NCI-H526 treated with DMSO at 0.1 percent for 48 hours (cell line): Measurements from ENCODE around the gene PHACTR2.
"Not testable (repeated sequence)": the region's sequence is repeated elsewhere in the genome, so short reads cannot be mapped to it uniquely, and the experiment has no call there.

Experiments
- DNase-seq: peaks from one replicate; lab custom pipeline; 2025; lab: John Stamatoyannopoulos, UW

Gene PHACTR2

DNA sequence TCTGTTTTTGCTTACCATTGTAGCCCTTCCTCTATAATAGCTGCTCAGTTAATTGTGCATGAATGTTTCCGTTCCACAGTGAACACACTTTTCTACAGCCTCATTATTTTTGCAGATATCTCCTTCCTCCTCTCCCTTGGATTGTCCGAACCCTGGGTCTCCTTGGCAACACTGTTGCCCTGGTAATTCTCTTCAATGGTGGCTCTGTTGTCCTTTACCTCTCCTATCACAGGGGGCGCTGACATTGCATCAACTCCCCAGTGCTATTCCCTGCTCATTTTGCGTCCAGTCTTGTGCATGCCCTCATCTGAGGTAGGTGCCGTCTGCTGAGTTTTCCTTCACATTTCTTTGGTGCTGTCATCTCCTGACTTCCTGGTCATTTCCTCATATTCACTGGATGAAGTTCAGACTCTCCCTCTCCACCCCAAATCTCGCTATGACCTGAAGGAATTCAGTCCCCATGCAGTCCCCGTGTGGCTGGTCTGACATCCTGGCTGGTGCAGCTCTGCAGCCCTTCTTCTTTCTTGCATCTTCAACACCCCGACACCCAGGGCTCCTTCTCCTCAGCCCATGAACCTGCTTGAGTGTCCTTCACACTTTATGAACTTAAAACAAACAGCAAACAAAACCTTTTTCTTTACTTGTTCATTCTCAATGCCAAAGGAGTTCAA, 21.1 kb downstream of the PHACTR2 start:
- no peak for DNase-seq

DNA sequence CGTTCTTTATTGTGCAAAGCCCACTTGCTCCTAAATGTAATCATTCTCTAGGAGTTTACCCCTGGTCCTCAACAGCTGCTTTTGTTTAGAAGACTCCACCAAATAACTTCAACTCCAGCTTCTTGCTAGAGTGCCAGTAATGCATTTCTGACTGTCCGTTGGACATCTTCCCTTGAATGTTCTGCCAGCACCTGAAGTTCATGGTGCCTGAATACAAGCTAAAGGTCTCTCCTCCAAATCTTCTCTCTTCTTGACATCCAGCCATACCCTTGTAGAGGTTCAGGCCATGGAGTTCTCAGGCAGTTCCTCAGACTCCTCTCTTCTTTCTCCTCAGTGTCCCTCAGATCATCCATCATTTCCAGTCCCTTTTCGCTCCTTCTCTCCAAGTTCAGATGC, 21.7 kb downstream of the PHACTR2 start:
- no peak for DNase-seq

DNA sequence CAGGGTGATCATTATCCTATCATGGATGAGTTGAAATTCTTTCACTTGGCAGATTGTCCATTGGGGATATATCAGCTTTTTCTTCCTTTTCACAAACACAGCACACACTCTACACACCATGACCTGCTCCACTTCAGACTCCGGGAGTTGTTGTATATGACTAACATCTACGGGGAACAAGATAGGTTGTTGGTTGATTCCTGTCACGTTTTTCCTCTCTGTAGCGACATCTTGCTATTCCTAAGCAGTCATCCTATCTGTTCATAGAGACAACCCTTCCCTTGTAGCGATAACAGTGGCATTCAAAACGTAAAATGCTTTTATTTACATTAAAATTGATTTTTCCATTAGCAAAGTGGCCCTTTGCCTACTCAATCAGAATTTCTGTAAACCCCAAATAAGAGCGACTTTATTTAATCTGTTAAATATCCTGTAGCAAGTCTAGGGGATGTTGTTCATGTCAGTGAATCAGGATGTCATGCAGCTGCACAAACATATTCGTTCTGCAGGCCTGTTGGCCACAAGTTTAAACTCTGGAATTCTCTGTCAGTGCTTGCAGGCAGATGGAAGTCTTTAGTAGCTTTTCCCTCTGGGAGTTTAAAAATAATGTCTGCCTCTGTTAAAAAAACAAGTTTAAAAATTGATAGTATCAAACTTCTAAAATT, 23.1 kb downstream of the PHACTR2 start:
- no peak for DNase-seq

DNA sequence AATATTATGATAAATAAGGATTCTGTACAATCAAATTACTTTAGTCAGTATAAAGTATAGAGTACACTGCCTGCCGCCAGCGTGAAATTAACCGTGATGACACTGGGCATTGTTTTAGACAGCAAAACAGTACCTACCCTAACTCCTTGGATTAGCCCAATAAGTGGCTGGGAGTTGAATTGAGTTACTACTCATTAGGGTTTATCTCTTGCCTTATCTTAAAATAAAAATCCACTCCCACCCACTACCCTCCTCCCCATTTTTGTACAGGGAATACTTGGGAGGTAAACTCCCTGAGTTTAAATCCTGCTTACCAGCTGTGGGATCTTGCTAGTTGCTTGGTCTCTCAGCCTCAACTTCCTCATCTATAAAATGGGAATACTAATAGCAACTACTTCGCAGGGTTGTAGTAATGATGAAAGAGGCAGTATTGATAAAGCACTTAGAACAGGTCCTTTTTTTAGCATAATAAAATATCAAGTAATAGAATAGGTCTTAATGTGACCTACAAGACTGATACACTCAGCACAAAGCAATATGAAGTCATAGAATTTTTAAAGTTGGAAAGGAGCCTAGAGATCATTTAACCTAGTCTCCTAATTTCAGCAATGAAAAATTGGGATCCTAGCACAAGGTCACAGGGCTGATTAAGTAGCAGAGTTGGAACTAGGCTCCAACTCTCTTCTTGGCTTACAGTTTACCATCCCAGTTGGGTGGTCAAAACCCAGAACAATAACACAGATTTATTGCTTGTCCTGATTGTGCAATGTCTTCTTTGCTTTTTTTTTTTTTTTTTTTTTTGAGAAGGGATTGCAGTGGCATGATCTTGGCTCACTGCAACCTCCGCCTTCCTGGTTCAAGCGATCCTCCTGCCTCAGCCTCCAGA, 23.8 kb downstream of the PHACTR2 start:
- DNase-seq = no peak

DNA sequence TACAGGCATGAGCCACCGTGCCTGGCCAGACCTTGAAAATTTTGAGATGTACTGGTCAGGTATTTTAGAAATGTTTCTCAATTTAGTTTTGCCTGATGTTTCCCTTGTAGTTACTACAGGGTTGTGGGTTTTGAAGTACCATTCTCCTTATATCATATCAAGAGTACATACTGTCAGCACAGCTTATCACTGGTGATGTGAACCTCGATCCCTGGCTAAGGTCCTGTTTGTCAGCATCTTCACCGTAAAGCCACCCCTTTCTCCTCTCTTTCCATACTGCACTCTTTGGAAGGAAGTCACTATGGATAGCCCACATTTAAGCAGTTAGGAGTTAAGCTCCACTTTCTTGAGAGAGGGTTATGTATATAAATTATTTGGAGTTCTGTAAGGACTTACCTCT, 27.8 kb downstream of the PHACTR2 start:
- DNase-seq = no peak

DNA sequence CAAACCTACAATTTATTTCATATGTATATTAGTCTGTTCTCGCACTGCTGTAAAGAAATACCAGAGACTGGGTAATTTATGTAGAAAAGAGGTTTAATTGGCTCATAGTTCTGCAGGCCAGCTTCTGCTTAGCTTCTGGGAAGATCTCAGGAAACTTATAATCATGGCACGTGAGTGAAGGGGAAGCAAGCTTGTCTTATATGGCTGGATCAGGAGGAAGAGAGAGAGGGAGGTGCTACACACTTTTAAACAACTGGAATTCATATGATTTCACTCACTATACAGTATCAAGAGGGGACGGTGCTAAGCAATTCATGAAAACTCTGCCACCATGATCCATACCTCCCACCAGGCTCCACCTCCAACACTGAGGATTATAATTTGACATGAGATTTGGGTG, 29.9 kb downstream of the PHACTR2 start:
- no peak for DNase-seq

DNA sequence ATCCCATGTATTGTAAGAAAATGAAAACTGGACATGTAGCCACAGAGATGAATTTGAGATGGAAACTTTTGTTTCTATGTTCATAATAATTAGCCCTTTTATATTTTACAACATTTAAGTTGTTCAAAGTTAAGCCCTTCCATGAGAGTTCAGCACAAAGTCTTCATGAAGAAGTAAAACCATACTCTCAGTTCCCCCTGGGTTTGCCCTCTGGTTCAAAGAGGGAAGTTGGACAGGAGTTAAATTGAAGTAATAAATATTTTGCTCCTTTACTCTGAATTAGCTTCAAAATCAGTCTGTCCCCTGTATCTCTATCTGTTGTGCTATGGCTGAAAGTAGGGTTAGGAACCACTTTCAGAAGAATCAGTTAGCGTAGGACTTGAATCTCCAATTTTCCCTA, 31.1 kb downstream of the PHACTR2 start:
- DNase-seq = no peak

DNA sequence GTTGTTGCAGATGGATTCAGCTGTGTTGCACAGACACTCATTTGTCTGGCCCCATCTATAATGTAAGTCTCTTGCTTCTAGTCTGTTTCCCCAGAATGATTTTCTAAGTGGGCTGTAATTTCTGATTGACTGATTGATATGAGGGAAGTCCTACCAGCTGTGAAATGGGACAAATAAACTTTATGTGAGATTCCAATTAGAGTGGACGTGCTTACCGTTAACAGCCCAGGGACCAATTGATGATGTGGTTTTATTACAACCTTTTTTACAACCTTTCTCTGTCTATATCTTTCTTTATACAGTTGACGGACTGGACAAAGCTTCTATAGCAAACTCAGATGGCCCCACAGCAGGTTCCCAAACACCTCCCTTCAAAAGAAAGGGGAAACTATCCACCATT, 33.9 kb downstream of the PHACTR2 start:
- DNase-seq = no peak

DNA sequence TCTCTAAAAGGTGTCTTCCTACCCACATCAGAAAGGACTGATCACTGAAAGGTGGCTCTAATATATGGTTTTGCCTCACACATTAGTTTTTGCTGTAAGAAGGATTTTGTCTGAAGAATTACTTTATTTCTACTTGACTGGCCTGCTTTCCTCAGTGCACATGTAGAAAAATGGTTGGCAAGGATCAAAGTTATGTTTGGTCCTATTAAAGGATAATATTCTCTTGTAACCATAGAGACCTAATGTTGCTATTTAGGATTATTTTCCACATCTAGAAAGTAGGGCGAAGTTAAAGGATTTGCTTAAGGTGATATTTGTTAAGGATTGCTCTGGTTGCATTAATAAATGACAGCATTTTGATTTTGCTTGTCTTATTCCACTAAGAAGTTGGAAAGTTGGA, 40.7 kb downstream of the PHACTR2 start:
- DNase-seq = no peak

DNA sequence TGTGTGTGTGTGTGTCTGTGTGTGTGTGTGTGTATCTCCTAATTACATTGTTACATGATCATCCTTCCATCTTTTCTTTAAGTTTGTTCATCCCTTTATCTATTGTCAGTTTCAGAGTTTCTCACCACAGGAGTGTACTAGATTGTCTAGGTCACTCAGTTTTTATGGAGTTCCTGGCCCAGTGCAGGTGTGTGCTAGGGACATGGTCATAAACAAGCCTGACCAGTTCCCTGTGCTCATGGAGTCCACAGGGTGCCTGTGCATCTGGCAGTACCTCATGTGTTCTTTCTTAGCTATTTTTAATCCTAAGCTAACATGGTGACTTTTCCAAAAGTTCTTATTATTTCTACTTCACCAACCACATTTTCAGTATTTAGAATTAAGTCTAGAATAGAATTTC, 43.9 kb downstream of the PHACTR2 start:
- no peak for DNase-seq

DNA sequence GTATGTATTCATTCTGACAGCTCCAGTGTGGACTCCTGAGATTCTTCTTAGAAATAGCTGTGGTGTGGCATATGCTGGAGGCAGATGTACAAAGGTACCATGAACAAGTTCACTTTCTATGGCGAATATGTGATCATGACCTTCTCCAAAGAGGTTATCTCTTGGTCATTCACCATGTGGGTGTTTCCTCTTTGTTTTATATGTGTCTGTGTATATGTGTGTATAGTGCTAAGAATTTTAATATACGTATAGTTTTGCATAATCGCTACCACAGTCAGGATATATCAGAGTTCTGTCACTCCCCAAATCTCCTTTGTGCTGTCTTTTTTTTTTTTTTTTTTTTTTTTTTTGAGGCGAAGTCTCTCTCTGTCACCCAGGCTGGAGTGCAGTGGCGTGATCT, 47.1 kb downstream of the PHACTR2 start:
- DNase-seq = no peak

DNA sequence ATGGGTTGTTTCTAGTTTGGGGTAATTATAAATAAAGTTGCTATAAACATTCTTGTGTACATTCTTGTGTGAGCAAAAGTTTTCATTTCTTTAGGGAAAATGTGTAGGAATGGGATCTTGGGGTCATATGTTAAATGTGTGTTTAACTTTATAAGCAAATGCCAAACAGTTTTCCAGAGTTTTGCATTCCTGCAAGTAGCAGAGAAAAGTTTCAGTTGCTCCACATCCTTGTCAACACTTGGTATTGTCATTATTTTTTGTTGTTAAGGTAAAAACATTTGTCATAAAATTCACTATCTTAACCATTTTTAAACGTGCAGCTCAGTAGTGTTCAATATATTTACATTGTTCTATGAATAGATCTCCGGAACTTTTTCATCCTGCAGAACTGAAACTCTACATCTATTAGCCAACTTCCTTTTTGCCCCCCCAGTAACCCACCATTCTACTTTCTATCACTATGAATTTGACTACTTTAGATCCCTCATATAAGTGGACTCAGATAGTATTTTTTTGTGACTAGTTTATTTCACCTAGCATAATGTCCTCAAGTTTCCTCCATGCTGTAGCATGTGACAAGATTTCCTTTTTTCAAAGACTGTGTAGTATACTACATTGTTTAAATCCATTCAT, 48.4 kb downstream of the PHACTR2 start:
- no peak for DNase-seq

DNA sequence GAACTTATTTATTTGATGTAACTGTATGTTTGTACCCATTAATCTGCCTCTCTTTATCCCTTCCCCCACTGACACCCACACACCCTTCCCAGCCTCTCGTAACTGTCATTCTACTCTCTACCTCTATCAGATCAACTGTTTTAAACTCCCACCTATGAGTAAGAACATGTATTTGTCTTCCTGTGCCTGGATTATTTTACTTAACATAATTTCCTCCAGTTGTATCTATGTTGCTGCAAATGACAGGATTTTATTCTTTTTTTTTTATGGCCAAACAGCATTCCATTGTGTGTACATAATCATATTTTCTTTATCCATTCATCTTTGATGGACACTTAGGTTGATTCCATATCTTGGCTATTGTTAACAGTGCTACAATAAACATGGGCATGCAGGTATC, 49.3 kb downstream of the PHACTR2 start:
- DNase-seq = no peak

DNA sequence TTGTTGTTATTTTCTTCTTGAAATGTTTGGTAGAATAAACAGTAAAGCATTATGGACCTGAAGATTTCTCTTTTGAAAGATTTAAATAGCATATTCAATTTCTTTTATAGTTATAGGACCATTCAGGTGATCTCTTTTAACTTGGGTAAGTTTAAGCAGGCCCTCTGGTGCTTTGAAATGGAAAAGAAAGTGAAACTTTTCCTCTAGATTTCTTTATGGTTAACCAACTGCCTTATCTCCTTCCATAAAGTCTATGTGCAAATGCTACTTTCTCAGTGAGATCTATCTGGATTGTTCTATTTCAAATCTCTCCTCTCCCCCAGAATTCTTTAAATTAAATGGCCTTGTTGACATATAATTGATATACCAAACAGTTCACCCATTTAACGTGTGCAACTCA, 54.0 kb downstream of the PHACTR2 start:
- no peak for DNase-seq

DNA sequence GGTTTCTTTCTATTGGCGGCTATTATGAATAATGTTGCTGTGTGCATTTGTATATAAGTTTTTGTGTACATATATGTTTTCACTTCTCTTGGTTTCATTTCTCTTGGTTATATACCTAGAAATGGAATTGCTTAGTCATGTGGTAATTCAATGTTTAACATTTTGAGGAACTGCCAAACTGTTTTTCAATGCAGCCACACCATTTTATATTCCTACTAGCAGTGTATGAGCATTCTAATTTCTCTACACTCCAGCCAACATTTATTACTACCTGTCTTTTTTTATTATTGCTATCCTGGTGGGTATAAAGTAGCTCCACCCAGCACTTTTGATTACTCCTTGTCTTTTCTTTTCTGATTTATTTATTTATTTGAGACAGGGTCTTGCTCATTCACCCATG, 54.8 kb downstream of the PHACTR2 start:
- DNase-seq = no peak

DNA sequence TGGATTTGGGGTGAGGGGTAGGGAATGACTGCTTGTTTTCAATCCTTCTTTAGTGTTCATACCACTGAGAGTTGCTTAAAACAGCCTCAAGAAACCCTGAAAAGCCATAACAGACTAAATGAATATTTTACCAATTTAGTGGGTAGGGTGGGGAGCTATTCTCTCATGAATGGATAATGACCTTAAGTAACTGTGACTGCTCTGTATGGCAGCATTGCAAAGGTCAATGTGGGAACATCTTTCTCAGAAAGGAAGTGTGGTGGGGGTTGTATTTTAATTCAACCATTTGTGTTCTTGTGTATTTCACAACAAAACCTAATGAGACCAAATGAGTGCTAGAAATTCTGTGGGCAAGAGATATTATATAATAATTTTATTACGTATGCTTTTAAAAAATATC, 55.7 kb downstream of the PHACTR2 start:
- no peak for DNase-seq

DNA sequence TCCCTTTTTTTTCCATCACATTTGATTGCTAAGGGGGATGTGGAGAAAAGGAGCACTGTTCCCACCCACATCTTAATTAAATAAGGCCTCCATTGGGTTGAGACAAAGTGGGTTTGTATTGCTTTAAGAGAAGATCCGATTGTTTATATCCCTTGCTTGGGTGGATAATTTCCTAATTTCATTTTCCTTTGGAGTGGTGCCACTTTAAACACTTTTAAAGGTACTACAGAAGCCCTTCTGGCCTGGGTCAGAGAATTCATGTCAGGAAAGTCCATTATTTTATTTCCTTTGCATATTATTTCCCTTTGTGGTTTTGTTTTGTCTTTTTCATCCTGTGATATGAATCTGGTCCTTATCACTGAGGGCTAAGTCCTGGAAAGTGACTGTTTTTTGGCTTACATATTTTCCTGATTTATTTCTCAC, 56.9 kb downstream of the PHACTR2 start:
- peak; percentile 18 for DNase-seq

DNA sequence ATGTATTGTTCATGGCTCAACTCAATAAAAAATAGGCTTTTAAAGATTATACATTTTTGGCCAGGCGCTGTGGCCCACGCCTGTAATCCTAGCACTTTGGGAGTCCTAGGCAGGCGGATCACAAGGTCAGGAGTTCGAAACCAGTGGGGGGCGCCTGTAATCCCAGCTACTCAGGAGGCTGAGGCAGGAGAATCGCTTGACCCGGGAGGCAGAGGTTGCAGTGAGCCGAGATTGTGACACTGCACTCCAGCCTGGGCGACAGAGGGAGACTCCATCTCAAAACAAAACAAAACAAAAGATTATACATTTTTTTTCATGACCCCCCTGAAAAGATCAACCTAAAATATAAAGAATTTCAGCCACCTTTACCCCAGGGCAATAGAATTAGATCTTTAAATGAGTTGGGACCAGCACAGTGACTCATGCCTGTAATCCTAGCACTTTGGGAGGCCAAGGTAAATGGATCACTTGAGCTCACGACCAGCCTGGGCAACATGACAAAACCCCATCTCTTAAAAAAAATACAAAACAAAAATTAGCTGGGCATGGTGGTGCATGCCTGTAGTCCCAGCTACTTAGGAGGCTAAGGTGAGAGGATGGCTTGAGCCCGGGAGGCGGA, 60.4 kb downstream of the PHACTR2 start:
- DNase-seq = not testable (repeated sequence)

DNA sequence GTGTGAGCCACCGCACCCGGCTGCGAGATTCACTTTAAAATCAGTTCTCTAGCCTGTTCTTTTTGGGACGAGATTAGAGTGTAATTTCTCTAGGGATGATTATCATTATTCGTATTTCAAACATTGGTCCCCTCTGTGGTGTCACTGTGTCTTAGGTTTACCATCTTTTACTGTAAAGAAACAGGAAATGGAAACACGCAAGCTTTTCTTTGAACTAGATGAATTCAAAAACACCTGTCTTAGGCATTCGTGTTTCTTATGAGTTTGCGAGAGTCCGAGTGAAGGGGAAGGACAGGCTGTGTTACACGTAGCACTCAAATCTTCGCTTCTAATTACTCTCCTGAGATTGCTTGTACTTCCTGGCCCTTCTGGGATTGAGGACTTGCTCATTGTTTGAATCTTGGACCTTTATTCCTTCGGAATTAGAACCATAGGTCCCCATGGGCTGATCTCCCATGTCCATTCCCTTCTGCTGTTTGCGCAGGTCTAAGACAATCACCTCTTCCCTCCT, 61.6 kb downstream of the PHACTR2 start:
- no peak for DNase-seq

DNA sequence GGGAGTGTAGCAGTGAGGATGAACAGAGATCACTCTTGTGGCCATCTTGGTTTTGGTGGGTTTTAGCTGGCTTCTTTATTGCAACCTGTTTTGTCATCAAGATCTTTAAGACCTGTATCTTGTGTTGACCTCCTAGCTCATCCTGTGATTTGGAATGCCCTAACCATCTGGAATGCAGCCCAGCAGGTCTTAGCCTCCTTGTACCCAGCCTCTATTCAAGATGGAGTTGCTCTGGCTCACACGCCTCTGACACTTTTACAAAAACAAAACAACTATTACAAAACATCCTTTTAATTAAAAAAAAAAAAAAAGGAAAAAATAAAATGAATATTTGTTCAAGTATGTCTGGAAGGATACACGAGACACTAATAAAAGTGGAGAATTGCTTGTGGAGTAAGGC, 62.4 kb downstream of the PHACTR2 start:
- no peak for DNase-seq

DNA sequence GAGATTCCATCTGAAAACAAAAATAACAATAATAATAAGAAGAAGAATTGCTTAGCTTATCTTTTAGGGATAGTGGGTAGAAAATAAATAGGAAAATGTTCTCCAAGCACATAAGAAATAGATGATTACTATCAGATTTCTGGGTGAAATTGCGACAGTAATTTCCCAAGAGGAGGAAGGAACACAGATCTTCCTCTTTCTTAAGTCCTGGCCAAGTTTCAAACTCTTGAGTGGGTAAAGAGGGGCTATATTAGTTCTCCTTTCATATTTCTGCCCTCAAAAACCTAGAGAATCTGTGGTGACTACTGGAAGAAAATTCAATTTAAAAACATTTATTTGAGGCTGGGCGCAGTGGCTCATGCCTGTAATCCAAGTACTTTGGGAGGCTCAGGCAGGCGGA, 63.7 kb downstream of the PHACTR2 start:
- DNase-seq = no peak
